Measurements from ENCODE around the gene TGM4. TPM values are rescaled to one million over a fixed set of nuclear protein-coding genes. Genes with fewer than 3 reads are reported as not detected.

TGM4 gene
- total RNA-seq, 4 donors from 2014 or later, result not detected

- DNase-seq, result no peak
- Histone ChIP-seq H3K27ac (no peak overlapping the region), H3K9me3 (no peaks in the 10 kb centered on the region), H3K4me1 (no peaks in the 10 kb centered on the region), H3K4me3 (no peak overlapping the region), H3K36me3 (no peaks in the 10 kb centered on the region), H3K27me3 (no peaks in the 10 kb centered on the region)
- intact Hi-C loops (cut with DNase I; ENCODE audit: low total_unique reads), result no loop called here
- TF ChIP-seq POLR2A (IDR thresholded peaks at IDR 0.05), result no peak
- TF ChIP-seq, protein P1, sequence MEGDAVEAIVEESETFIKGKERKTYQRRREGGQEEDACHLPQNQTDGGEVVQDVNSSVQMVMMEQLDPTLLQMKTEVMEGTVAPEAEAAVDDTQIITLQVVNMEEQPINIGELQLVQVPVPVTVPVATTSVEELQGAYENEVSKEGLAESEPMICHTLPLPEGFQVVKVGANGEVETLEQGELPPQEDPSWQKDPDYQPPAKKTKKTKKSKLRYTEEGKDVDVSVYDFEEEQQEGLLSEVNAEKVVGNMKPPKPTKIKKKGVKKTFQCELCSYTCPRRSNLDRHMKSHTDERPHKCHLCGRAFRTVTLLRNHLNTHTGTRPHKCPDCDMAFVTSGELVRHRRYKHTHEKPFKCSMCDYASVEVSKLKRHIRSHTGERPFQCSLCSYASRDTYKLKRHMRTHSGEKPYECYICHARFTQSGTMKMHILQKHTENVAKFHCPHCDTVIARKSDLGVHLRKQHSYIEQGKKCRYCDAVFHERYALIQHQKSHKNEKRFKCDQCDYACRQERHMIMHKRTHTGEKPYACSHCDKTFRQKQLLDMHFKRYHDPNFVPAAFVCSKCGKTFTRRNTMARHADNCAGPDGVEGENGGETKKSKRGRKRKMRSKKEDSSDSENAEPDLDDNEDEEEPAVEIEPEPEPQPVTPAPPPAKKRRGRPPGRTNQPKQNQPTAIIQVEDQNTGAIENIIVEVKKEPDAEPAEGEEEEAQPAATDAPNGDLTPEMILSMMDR (IDR thresholded peaks at IDR 0.05), result no peak
Observed at GRCh38 chr3:44903314-44903713, 28.9 kb downstream of the TGM4 start.

DNA sequence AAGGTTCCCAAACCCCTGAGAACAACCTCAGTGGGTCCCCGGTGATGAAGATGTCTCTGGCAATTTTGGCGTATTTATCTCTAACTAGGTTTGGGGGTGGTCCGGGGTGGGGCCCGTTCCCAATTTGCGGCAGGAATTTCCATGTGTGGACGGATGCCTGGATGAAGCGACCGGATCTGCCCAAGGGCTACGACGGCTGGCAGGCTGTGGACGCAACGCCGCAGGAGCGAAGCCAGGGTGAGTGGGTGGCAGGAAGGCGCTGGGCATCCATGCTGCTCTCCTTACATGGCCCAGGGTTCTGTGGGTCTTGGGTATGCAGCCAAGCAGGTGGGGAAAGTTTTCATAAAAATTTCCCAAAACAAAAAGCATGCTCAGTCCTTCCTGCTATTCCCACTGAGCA is 29.3 kb downstream of the TGM4 start:
- Histone ChIP-seq H3K9me3 (no peaks in the 10 kb centered on the region), H3K4me1 (no peaks in the 10 kb centered on the region), H3K27me3 (no peaks in the 10 kb centered on the region), H3K36me3 (no peaks in the 10 kb centered on the region), H3K27ac (no peak overlapping the region), H3K4me3 (no peak overlapping the region)
- DNase-seq, result no peak
- intact Hi-C loops (cut with DNase I; ENCODE audit: low total_unique reads), result no loop called here
- TF ChIP-seq, protein P1 (IDR thresholded peaks at IDR 0.05), result no peak
- no peak for TF ChIP-seq POLR2A (IDR thresholded peaks at IDR 0.05)

- no peak for DNase-seq
- no peaks in the 10 kb centered on the region for H3K36me3 ChIP-seq
- intact Hi-C loops (cut with DNase I; ENCODE audit: low total_unique reads), result no loop called here
Observed at GRCh38 chr3:44905446-44906157, 31.2 kb downstream of the TGM4 start.

GRCh38 chr3:44906997-44907396 is 32.6 kb downstream of the TGM4 start:
- TF ChIP-seq POLR2A (IDR thresholded peaks at IDR 0.05), result no peak
- TF ChIP-seq, protein P1 (IDR thresholded peaks at IDR 0.05), result no peak
- Histone ChIP-seq H3K36me3 (no peaks in the 10 kb centered on the region), H3K4me1 (no peaks in the 10 kb centered on the region)

More at GRCh38 chr3:44905446-44906157, 31.2 kb downstream of the TGM4 start:
- TF ChIP-seq, protein P1 (IDR thresholded peaks at IDR 0.05), result no peak
- TF ChIP-seq POLR2A (IDR thresholded peaks at IDR 0.05), result no peak
- no peaks in the 10 kb centered on the region for H3K4me1 ChIP-seq
- H3K27me3 ChIP-seq, result no peaks in the 10 kb centered on the region
- no peak overlapping the region for H3K4me3 ChIP-seq
- no peaks in the 10 kb centered on the region for H3K9me3 ChIP-seq
- no peak overlapping the region for H3K27ac ChIP-seq

GRCh38 chr3:44907612-44908011 is 33.2 kb downstream of the TGM4 start:
- Histone ChIP-seq H3K4me1 (no peaks in the 10 kb centered on the region), H3K27ac (no peak overlapping the region), H3K27me3 (no peaks in the 10 kb centered on the region), H3K9me3 (no peaks in the 10 kb centered on the region), H3K4me3 (no peak overlapping the region), H3K36me3 (no peaks in the 10 kb centered on the region)
- intact Hi-C loops (cut with DNase I; ENCODE audit: low total_unique reads), result no loop called here
- DNase-seq, result no peak
- TF ChIP-seq, protein P1 (IDR thresholded peaks at IDR 0.05), result no peak
- no peak for TF ChIP-seq POLR2A (IDR thresholded peaks at IDR 0.05)

More at GRCh38 chr3:44906997-44907396, 32.6 kb downstream of the TGM4 start:
- DNase-seq, result no peak
- Histone ChIP-seq H3K9me3 (no peaks in the 10 kb centered on the region), H3K27ac (no peak overlapping the region), H3K4me3 (no peak overlapping the region), H3K27me3 (no peaks in the 10 kb centered on the region)
- intact Hi-C loops (cut with DNase I; ENCODE audit: low total_unique reads), result no loop called here

Measured in uterus (tissue), 4 donors.